GM19372 (cell line): ENCODE measurements around the gene KIFBP.
"Not testable (repeated sequence)": the region's sequence is repeated elsewhere in the genome, so short reads cannot be mapped to it uniquely, and the experiment has no call there.

Experiments used
- ATAC-seq: cut with Tn5 transposase; IDR thresholded peaks from one replicate; pipeline ENCODE4 v1.9.1; 2021; ENCODE audit warnings: mild to moderate bottlenecking, low read depth, moderate library complexity; ENCODE audit not compliant: unreplicated experiment

KIFBP gene

DNA sequence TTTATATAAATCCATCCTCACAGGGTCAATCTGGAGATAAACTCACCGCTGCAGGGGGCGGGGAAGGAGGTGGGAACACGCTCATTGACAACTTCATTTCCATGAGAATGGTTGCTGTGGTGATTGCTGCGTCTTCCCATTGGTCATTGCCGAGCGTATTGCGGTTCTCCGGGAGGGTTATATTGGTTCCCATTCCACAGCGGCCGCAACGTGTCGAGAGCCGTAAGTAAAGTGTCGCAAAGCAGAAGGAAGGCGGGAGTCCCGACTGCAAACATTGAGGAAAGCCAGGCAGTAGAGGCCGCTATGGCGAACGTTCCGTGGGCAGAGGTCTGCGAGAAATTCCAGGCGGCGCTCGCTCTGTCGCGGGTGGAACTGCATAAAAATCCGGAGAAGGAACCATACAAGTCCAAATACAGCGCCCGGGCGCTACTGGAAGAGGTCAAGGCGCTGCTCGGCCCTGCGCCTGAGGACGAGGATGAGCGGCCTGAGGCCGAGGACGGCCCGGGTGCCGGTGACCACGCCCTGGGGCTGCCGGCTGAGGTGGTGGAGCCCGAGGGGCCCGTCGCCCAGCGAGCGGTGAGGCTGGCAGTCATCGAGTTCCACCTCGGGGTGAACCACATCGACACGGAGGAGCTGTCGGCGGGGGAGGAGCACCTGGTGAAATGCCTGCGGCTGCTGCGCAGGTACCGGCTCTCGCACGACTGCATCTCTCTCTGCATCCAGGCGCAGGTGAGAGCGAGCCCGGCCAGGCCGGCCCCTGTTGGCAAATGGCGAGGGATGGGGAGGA, at the start of gene KIFBP:
Gene KIFBP, plus strand, starts transcription at position 274 of the 787 bp plus-strand sequence. Its CDS starts 30 bp downstream, at position 304.
- peak; percentile 67 for ATAC-seq

DNA sequence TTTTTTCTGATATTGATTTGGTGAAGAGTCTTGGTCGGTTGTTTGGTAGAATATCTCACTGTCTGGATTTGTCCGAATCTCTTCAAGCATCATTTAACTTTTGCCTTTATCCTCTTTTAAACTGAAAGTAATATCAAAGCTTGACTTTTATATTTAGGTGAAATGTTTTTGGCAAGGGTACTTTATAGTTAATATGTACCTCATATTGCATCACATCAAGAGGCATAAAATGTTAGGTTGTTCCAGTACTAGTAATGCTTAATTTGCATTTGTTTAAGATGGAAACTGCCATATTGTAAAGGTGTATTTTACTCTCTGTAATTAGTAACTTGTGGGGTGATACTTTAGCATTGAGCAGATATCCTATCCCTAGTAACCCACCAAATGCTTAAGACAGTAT, 49.7 kb upstream of the KIFBP start:
- no peak for ATAC-seq

- ATAC-seq: not testable (repeated sequence)
Observed at GRCh38 chr10:68940917-68941316, 47.7 kb upstream of the KIFBP start.

DNA sequence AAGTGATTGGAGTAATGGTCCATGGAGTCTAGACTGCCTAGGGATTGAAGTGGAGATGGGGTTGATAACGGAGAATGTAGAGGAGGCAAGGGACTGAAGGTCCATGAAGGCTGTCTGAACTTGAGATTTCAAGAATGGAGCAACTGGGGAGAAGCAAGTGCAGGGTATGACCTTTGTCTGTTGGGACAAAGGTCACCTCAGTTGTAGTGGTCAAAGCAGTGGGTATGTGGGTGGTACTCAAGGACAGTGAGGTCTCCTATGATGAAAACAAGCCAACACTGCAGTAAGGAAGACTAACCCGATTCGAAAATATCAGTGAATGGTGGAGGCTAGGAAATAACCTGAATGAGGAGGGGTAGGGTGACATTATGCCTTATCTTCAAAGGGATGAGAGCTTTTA, 38.0 kb upstream of the KIFBP start:
- ATAC-seq: no peak

DNA sequence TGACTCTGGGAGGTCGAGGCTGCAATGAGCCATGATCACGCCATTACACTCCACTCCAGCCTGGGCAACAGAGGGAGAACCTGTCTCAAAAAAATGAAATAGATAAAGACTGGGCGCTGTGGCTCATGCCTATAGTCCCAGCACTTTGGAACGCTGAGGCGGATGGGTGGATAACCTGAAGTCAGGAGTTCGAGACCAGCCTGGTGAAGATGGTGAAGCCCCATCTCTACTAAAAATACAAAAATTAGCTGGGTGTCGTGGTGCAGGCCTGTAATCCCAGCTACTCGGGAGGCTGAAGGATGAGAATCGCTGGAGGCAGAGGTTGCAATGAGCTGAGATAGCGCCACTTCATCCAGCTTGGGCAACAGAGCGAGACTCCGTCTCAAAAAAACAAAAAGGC, 33.7 kb upstream of the KIFBP start:
- no peak for ATAC-seq

GRCh38 chr10:68955355-68955831, 33.2 kb upstream of the KIFBP start:
- ATAC-seq: peak; percentile 2

DNA sequence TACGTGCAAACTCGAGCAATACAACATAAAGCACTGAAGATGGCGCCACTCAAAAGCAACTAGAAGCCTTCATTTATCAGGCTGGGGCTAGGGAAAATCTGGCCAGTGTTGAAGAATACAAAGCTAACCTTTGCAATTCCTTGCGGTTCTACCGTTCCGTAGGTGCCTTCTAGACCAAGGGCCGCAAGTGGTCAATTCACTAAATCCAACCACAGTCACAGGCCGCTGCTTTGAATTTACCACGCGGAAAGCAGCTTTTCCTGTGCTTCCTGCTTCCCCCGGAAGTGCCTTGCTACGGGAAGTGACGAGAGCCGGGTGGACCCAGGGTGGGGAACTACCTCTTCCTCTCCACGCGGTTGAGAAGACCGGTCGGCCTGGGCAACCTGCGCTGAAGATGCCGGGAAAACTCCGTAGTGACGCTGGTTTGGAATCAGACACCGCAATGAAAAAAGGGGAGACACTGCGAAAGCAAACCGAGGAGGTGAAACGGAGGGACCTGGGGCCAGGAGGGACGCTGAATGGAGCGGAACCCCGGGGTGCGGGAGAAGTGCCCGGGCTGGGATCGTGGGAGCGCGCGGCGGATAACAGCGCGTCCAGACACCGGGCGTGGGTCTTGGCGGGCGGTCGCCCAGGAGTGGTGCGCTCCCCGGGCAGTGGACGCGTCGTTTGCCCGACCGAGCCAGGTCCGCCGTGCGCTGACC, 32.6 kb upstream of the KIFBP start, which contains the start of gene DDX21:
Gene DDX21, plus strand, starts transcription at position 339 of the 701 bp plus-strand sequence. Its CDS starts 56 bp downstream, at position 395.
- ATAC-seq: peak; percentile 74

DNA sequence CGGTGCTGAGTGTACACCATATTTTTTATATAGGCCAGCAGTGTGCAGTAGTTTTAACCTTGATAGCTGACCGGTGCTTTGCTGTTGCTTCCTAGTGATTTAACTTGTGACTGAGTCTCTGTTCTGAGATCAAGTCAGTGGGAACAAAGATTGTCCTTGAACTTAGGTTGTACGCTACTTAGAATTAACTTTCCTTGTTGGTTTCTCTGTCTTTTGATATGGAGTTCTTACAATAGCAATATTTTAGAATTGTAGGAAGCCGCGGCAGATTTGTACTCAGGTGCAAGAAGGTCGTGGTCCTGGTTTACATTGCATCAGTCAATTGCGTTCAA, 31.4 kb upstream of the KIFBP start:
- no peak for ATAC-seq

GRCh38 chr10:68957654-68958053, 30.9 kb upstream of the KIFBP start:
- ATAC-seq: no peak

GRCh38 chr10:68959695-68960527, 28.7 kb upstream of the KIFBP start:
- no peak for ATAC-seq

DNA sequence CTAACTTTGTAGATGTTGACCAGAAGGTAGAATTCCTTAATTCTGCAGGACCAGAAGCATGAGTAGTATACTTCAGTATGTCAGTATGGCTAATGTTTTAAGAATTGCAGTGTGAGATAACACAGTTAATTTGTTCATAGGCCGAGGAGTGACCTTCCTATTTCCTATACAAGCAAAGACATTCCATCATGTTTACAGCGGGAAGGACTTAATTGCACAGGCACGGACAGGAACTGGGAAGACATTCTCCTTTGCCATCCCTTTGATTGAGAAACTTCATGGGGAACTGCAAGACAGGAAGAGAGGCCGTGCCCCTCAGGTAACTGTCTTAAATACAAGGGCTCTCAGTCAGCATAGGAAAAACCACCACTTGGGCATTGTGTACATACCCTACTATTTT, 25.5 kb upstream of the KIFBP start:
- no peak for ATAC-seq

DNA sequence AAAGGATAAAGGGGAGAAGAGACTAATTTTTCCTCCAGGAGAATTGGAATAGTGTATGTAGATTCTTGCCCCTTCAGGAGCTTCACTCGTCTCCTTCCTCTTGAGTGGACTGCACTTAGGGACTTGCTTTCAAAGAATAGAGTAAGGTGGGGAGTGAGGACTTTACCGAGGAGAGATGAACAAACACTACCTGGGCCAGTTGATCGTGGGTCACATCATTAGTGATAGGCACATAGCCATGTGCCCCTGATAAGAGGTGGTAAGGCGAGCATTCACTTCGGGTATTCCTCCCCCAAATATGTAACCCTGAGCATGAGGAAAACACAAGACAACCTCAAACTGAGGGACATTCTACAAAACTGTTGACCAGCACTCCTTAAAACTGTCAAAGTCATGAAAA, 14.6 kb upstream of the KIFBP start:
- no peak for ATAC-seq

DNA sequence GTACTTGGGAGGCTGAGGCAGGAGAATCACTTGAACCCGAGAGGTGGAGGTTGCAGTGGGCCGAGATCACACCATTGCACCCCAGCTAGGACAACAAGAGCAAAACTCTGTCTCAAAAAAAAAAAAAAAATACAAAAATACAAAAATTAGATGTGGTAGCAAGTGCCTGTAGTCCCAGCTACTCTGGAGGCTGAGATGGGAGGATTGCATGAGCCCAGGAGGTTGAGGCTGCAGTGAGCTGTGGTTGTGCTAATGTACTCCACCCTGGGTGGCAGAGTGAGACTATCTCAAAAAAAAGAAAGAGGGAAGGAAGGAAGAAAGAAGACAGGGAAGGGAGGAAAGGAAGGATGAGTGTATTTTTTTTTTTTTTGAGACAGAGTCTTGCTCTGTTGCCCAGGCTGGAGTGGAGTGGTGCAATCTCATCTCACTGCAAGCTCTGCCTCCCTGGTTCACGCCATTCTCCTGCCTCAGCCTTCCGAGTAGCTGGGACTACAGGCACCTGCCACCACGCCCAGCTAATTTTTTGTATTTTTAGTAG, 12.6 kb upstream of the KIFBP start:
- not testable (repeated sequence) for ATAC-seq

GRCh38 chr10:68979738-68980137, 8.9 kb upstream of the KIFBP start:
- ATAC-seq: not testable (repeated sequence)

- ATAC-seq: no peak
Observed at GRCh38 chr10:68981074-68981473, 7.5 kb upstream of the KIFBP start.

DNA sequence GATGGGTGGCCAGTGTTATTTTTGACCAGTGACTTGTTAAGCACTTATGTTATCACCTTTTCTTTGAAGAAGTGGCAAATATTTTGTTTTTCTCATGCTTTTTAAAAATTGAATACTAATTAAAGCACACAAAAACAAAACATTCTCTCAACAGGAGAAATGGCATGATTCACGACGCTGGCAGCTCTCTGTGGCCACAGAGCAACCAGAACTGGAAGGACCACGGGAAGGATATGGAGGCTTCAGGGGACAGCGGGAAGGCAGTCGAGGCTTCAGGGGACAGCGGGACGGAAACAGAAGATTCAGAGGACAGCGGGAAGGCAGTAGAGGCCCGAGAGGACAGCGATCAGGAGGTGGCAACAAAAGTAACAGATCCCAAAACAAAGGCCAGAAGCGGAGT, 6.2 kb upstream of the KIFBP start:
- no peak for ATAC-seq

- no peak for ATAC-seq
Observed at GRCh38 chr10:68987611-68988010, 992 bp upstream of the KIFBP start.

GRCh38 chr10:68989317-68989990, 851 bp downstream of the KIFBP start:
- ATAC-seq: no peak

DNA sequence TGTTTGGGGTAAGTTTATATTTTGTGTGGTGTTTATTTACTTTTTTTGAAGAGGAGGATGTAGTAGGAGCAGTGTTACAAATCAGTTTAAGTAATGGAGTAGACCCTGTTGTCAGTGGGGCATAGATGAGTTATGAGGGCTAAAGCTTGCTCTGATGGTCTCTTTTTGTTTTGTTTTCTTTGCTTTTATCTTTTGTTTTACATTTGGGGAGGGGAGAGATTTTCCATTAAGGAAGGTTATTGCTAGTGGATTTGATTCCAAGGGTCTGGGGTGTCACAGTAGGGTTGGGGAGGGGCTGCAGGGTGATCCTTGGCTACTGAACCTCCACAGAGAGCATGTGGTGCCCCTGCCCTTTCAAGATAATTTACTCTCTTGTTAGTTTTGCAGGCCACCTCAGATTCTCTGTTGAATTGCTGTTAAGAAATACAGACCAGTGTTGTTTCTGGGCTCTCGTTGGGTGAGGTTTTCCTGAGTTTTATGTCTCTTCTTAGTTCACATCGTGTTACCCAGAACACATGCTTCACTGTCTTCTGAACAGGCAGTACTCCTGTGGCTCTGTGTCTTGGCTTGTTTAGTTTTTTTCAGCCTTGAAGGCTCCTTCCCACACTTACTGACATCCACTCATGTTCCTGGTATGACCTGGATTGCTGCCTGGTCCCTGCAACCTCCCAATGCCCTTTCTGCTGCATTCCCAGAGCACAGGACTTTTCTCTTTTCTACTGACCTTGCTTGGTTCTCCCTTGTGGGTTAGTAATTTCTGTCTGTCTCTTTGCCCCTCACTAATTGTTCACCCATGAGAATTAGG, 4.2 kb downstream of the KIFBP start:
- ATAC-seq: no peak
